ENCODE data around the gene HEMGN.
A peak's percentile ranks its signal among the peaks of the same experiment; 100 is the strongest.

Gene HEMGN

GRCh38 chr9:97900103-97900737 is 37.8 kb downstream of the HEMGN start:
- no peak for DNase-seq
- Mint-ChIP-seq H3K4me1 (peaks cover 57% of the 10 kb centered on the region), H3K4me3 (no peak overlapping the region), H3K9me3 (no peaks in the 10 kb centered on the region), H3K27me3 (no peaks in the 10 kb centered on the region), H3K27ac (no peak overlapping the region)
- no peak for ATAC-seq

GRCh38 chr9:97895695-97896332 is 42.2 kb downstream of the HEMGN start:
- Mint-ChIP-seq H3K9me3 (peaks cover 6 to 11% of the 10 kb centered on the region in 2 donors), H3K4me3 (no peak overlapping the region), H3K27ac (no peak overlapping the region), H3K4me1 (peaks cover 22% of the 10 kb centered on the region), H3K27me3 (no peaks in the 10 kb centered on the region)
- ATAC-seq, result no peak
- DNase-seq, result no peak

GRCh38 chr9:97895211-97895610 is 42.8 kb downstream of the HEMGN start:
- H3K4me3 Mint-ChIP-seq, result no peak overlapping the region
- ATAC-seq (no peak), DNase-seq (no peak)
- H3K27me3 Mint-ChIP-seq, result no peaks in the 10 kb centered on the region
- H3K9me3 Mint-ChIP-seq, result peaks cover 6 to 11% of the 10 kb centered on the region in 2 donors
- H3K4me1 Mint-ChIP-seq, result peaks cover 26% of the 10 kb centered on the region
- H3K27ac Mint-ChIP-seq, result no peak overlapping the region

- Mint-ChIP-seq H3K27me3 (no peaks in the 10 kb centered on the region), H3K27ac (no peak overlapping the region)
Measured at GRCh38 chr9:97892421-97892820, 45.6 kb downstream of the HEMGN start.

GRCh38 chr9:97891736-97892135 is 46.2 kb downstream of the HEMGN start:
- Mint-ChIP-seq H3K27me3 (no peaks in the 10 kb centered on the region), H3K4me3 (no peak overlapping the region), H3K27ac (no peak overlapping the region), H3K9me3 (peaks cover 6 to 11% of the 10 kb centered on the region in 2 donors), H3K4me1 (peaks cover 26% of the 10 kb centered on the region)
- ATAC-seq (no peak), DNase-seq (no peak)

More at GRCh38 chr9:97892421-97892820, 45.6 kb downstream of the HEMGN start:
- no peak overlapping the region for H3K4me3 Mint-ChIP-seq
- peaks cover 26% of the 10 kb centered on the region for H3K4me1 Mint-ChIP-seq
- DNase-seq, result no peak
- peaks cover 6 to 11% of the 10 kb centered on the region in 2 donors for H3K9me3 Mint-ChIP-seq
- no peak for ATAC-seq

GRCh38 chr9:97889941-97890887 is 47.8 kb downstream of the HEMGN start:
- Mint-ChIP-seq H3K27ac (peak overlapping the region in 1 of 2 donors; percentile 71), H3K4me1 (peaks cover 16% of the 10 kb centered on the region), H3K27me3 (no peaks in the 10 kb centered on the region), H3K9me3 (peaks cover 6 to 11% of the 10 kb centered on the region in 2 donors), H3K4me3 (no peak overlapping the region)
- peak; percentile 63 for ATAC-seq
- DNase-seq, result peak; percentile 55 to 58

GRCh38 chr9:97880336-97880735 is 57.6 kb downstream of the HEMGN start:
- H3K27ac Mint-ChIP-seq, result no peak overlapping the region
- no peak overlapping the region for H3K4me3 Mint-ChIP-seq
- ATAC-seq (no peak), DNase-seq (no peak)
- no peaks in the 10 kb centered on the region for H3K9me3 Mint-ChIP-seq
- no peaks in the 10 kb centered on the region for H3K27me3 Mint-ChIP-seq
- no peaks in the 10 kb centered on the region for H3K4me1 Mint-ChIP-seq
